D341Med (cell line): ENCODE measurements around the gene LCP1.

Experiments
- DNase-seq: peaks from one replicate; pipeline ENCODE4 v3.0.0; 2012; ENCODE audit warnings: low spot score

The LCP1 gene

GRCh38 chr13:46097663-46098062, 84.3 kb downstream of the LCP1 start:
- no peak for DNase-seq

- DNase-seq, result no peak
Observed at GRCh38 chr13:46097015-46097414, 85.0 kb downstream of the LCP1 start.

GRCh38 chr13:46094478-46094877, 87.5 kb downstream of the LCP1 start:
- no peak for DNase-seq

GRCh38 chr13:46088821-46089562, 93.0 kb downstream of the LCP1 start:
- no peak for DNase-seq

- no peak for DNase-seq
Observed at GRCh38 chr13:46087481-46087880, 94.5 kb downstream of the LCP1 start.

- DNase-seq, result no peak
Observed at GRCh38 chr13:46086985-46087384, 95.0 kb downstream of the LCP1 start.

- no peak for DNase-seq
Observed at GRCh38 chr13:46086421-46086922, 95.5 kb downstream of the LCP1 start.

GRCh38 chr13:46085737-46086136, 96.2 kb downstream of the LCP1 start:
- DNase-seq, result no peak

- no peak for DNase-seq
Observed at GRCh38 chr13:46082324-46082723, 99.7 kb downstream of the LCP1 start.

GRCh38 chr13:46079770-46080169, 102.2 kb downstream of the LCP1 start:
- DNase-seq, result no peak

- DNase-seq, result no peak
Observed at GRCh38 chr13:46077265-46077664, 104.7 kb downstream of the LCP1 start.

- DNase-seq, result no peak
Observed at GRCh38 chr13:46076827-46077226, 105.2 kb downstream of the LCP1 start.
